ENCODE results near the gene CCM2L. TPM values are rescaled to one million over a fixed set of nuclear protein-coding genes. Genes with fewer than 3 reads are reported as not detected.

Gene CCM2L
- total and polyA plus RNA-seq, 10 of the 15 experiments (the other 5 are each of a cell fraction or from before 2014, with no cell fraction given): not detected

- no peak for TF ChIP-seq PRDM15 (CRISPR knock-in tag; IDR thresholded peaks at IDR 0.05)
- TF ChIP-seq BHLHE40 (IDR thresholded peaks at IDR 0.05; ENCODE audit: borderline replicate concordance in 1 of 2, low read depth in 2 of 2, low read length in 1 of 2): peak in 1 of 2 experiments; percentile 9; a peak in 1 of 4 replicates
- 0 out of 3 replicates have a peak, but pooled peaks of 1 of the 2 experiments have one; percentile 4 for TF ChIP-seq EGR1 (IDR thresholded peaks at IDR 0.05; ENCODE audit: borderline replicate concordance in 1 of 2, low read depth in 2 of 2, low read length in 2 of 2)
- TF ChIP-seq RFX5 (IDR thresholded peaks at IDR 0.05; ENCODE audit: low read depth, low read length): no peak
- 0 out of 2 replicates have a peak, but pooled peaks have one; percentile 17 for TF ChIP-seq ZNF687 (IDR thresholded peaks at IDR 0.05)
- 0 out of 2 replicates have a peak, but pooled peaks have one; percentile 38 for TF ChIP-seq MXI1 (IDR thresholded peaks at IDR 0.05; ENCODE audit: low read depth, low read length)
- no peak for TF ChIP-seq NKRF (conservative IDR thresholded peaks at IDR 0.05)
Measured at GRCh38 chr20:32052090-32052777, 42.0 kb downstream of the CCM2L start, which contains the start of gene HCK (continued).
